ENCODE measurements around the gene FSHB. TPM values are rescaled to one million over a fixed set of nuclear protein-coding genes. Genes with fewer than 3 reads are reported as not detected.

The FSHB gene
- total RNA-seq, 1 experiment from 2014 or later = not detected

DNA sequence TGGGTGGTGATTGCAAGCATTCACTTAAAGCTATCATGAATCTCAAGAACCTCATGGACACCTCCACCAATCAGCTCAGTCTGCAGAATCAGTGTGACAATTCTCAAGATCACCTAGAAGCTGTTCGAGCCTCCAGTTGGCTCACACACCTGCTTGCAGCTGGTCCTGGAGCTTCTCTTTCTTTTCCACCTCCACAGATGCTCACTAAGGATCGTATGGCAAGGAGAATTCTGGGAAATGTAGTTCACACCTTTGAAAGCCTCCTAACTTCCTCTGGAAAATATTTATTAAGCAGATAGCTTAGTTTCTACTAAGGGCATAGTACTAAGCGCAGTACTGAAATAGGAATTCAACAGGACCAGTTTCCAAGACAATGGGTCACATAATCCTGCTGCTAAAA lies 26.2 kb downstream of the FSHB start:
- no peak overlapping the region for H3K27ac ChIP-seq (ENCODE audit: insufficient read length, low read depth, low read length)
- Mint-ChIP-seq H3K4me3 (no peak overlapping the region), H3K36me3 (ENCODE audit: insufficient read depth in 1 of 3, low read depth in 3 of 3) (no peaks in the 10 kb centered on the region; a peak in 1 of 7 replicates), H3K9me3 (no peaks in the 10 kb centered on the region), H3K27ac (no peak overlapping the region), H3K27me3 (ENCODE audit: low read depth) (peaks cover 11% of the 10 kb centered on the region), H3K4me1 (no peaks in the 10 kb centered on the region)
- no peaks in the 10 kb centered on the region for H4K20me1 ChIP-seq (ENCODE audit: control insufficient read depth, insufficient read depth, insufficient read length)
- H3K23me2 ChIP-seq (ENCODE audit: insufficient read length, low read depth, low read length, poor library complexity, severe bottlenecking) = no peaks in the 10 kb centered on the region
- peak; percentile 26 for DNase-seq
- H3K79me1 ChIP-seq (ENCODE audit: insufficient read depth, low read depth, low read length, poor library complexity, severe bottlenecking) = no peaks in the 10 kb centered on the region
- H3K4me2 ChIP-seq (ENCODE audit: insufficient read depth, insufficient read length, low read length) = no peak overlapping the region
- no peaks in the 10 kb centered on the region for H3K4me1 ChIP-seq (ENCODE audit: insufficient read depth, low read length)
- no peak overlapping the region for H3K56ac ChIP-seq (ENCODE audit: insufficient read length, low read depth, low read length)
- no peak overlapping the region for H2BK20ac ChIP-seq (ENCODE audit: low read depth, low read length, poor library complexity, severe bottlenecking)
- H2BK15ac ChIP-seq (ENCODE audit: low read depth, low read length) = no peak overlapping the region
- H3K18ac ChIP-seq (ENCODE audit: insufficient read length, low read depth, low read length) = no peak overlapping the region
- no peak overlapping the region for H2BK5ac ChIP-seq (ENCODE audit: insufficient read length, low read length)
- H2AK5ac ChIP-seq (ENCODE audit: insufficient read length, low read length) = no peak overlapping the region
- no peaks in the 10 kb centered on the region for H3K79me2 ChIP-seq (ENCODE audit: insufficient read depth, low read length)
- no peak overlapping the region for H4K91ac ChIP-seq (ENCODE audit: insufficient read length, low read depth, low read length)
- no peak overlapping the region for H3K9ac ChIP-seq (ENCODE audit: extremely low read depth, insufficient read length, low read length)
- H3K27me3 ChIP-seq (ENCODE audit: insufficient read depth, low read length) = no peaks in the 10 kb centered on the region
- H3K23ac ChIP-seq (ENCODE audit: insufficient read length, low read depth, low read length) = no peak overlapping the region
- no peak overlapping the region for H2BK12ac ChIP-seq (ENCODE audit: insufficient read length, low read depth, low read length)
- H4K5ac ChIP-seq (ENCODE audit: insufficient read length, low read depth, low read length) = no peak overlapping the region
- no peak overlapping the region for H3K4ac ChIP-seq (ENCODE audit: low read depth, low read length)
- no CpG with 5 or more reads among the region's 3 CpGs for WGBS (ENCODE audit: extremely low coverage, insufficient read length, low lambda C conversion rate)
- no peak overlapping the region for H3T11ph ChIP-seq (ENCODE audit: low read length)
- H3K14ac ChIP-seq (ENCODE audit: insufficient read depth, low read length) = no peak overlapping the region
- H4K8ac ChIP-seq (replicated peaks; ENCODE audit: insufficient read length, low read depth, low read length) = no peak overlapping the region
- TF ChIP-seq, protein P1, sequence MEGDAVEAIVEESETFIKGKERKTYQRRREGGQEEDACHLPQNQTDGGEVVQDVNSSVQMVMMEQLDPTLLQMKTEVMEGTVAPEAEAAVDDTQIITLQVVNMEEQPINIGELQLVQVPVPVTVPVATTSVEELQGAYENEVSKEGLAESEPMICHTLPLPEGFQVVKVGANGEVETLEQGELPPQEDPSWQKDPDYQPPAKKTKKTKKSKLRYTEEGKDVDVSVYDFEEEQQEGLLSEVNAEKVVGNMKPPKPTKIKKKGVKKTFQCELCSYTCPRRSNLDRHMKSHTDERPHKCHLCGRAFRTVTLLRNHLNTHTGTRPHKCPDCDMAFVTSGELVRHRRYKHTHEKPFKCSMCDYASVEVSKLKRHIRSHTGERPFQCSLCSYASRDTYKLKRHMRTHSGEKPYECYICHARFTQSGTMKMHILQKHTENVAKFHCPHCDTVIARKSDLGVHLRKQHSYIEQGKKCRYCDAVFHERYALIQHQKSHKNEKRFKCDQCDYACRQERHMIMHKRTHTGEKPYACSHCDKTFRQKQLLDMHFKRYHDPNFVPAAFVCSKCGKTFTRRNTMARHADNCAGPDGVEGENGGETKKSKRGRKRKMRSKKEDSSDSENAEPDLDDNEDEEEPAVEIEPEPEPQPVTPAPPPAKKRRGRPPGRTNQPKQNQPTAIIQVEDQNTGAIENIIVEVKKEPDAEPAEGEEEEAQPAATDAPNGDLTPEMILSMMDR (conservative IDR thresholded peaks at IDR 0.05) = no peak
- H2BK120ac ChIP-seq (ENCODE audit: low read depth, low read length, poor library complexity, severe bottlenecking) = no peak overlapping the region
- H2AFZ ChIP-seq (ENCODE audit: low read length) = no peak overlapping the region
- H3K9me3 ChIP-seq (ENCODE audit: control insufficient read depth, low read depth, low read length) = no peaks in the 10 kb centered on the region

Measured in H9 (cell line).